Measurements from ENCODE around the gene CASP10. TPM values are rescaled to one million over a fixed set of nuclear protein-coding genes. Genes with fewer than 3 reads are reported as not detected.
"Not testable (repeated sequence)": the region's sequence is repeated elsewhere in the genome, so short reads cannot be mapped to it uniquely, and the experiment has no call there.

Gene CASP10
- polyA plus RNA-seq, 10 donors = 3.7 to 10.5 (median 5.8) TPM

DNA sequence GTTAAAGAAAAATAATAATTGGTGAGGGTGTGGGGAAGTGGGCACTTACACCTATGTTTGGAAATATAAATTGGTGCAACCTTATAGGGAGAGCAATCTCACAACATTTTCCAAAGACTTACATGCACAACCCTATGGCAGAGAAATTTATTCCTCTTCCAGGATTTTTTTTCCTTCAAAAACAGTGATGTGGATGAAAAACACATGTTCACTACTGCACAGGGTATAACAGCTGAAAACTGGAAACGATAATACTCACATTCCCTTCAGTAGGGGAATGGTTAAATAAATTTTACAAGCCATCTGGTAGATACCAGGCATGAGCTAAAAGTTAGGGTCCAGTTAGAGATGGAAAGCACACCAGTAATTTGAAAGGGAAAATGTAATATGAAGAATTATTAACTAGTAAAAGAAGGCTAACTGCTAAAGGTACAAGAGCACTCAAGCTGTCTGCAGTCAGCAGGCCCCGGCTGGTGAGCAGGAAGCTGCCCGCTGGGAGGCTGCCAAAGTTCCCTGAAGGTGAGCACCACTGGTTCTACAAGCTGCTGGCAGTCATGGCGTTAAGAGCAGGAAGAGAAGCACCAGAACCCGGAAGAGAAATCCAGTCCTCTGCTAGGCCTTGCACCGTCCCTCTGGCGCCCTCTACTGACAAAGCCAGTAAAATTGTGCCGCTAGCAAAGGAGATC, 49.0 kb downstream of the CASP10 start:
- DNase-seq = peak; percentile 85 to 88 (median 86)

DNA sequence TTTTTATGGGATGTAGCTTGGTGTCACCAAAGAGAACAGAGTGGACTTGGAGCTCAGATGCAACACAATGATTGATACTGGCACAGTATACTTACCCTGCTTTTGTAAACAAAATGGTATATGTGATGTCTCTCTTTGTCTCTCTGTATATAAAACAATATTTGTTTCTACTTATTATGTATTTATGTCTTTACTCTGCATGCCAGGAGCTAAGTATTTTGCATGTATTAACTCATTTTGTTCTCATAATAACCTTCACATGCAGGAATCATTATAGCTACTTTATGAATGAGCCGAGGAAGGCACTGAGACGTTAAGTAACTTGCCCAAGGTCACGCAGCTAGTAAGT, 49.5 kb downstream of the CASP10 start:
- no peak for DNase-seq

GRCh38 chr2:201233192-201233811, 50.4 kb downstream of the CASP10 start:
- DNase-seq = no peak

DNA sequence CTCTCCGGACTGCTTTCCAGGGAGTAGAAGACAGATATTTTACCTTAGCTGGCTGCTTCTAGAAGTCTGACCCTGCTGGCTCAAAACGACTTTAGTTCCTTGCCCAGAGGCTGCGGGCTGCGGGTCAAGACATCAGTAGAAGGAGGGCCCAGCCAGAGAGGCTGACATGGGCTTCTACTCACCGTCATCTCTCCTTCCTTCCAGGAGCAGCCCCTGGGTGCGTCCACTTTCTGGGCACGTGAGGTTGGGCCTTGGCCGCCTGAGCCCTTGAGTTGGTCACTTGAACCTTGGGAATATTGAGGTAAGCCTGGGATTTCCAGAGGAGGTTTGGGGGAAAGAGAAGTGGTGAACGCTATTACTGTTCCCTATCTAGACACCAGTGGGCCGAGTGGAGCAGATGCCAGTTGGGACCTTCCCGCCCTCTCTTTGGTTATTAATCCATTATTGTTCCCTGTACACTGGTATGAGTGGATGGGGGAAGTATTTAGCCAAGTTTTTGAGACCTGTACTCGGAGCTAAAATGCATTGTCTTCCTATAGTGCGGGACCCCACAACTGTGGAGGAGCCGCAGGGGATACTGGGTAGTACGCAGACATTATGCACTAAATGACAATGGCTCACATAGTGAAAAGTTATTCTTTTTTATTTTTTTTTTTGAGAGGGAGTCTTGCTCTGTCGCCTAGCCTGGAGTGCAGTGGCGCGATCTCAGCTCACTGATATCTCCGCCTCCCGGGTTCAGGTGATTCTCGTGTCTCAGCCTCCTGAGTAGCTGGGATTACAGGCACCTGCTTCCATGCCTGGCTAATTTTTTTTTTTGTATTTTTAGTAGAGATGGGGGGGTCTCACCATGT, 51.1 kb downstream of the CASP10 start:
- no peak for DNase-seq

DNA sequence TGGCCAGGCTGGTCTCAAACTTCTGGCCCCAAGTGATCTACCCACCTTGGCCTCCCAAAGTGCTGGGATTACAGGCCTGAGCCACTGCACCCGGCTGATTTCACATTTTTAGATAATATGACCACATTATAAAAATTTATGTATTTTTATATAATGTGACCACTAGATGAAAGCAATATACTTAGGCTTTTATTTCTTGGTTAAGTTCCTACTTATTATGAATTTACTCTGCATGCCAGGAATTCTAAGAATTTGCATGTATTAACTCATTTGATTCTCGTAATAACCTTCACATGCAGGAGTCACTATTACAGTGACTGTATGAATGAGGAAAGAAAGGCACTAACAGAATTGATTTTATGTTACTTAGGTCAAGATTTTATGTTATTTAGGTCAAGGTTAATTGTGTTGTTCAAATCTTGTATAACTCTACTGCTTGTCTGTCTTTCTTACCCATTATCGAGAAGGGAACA, 51.8 kb downstream of the CASP10 start:
- no peak for DNase-seq

DNA sequence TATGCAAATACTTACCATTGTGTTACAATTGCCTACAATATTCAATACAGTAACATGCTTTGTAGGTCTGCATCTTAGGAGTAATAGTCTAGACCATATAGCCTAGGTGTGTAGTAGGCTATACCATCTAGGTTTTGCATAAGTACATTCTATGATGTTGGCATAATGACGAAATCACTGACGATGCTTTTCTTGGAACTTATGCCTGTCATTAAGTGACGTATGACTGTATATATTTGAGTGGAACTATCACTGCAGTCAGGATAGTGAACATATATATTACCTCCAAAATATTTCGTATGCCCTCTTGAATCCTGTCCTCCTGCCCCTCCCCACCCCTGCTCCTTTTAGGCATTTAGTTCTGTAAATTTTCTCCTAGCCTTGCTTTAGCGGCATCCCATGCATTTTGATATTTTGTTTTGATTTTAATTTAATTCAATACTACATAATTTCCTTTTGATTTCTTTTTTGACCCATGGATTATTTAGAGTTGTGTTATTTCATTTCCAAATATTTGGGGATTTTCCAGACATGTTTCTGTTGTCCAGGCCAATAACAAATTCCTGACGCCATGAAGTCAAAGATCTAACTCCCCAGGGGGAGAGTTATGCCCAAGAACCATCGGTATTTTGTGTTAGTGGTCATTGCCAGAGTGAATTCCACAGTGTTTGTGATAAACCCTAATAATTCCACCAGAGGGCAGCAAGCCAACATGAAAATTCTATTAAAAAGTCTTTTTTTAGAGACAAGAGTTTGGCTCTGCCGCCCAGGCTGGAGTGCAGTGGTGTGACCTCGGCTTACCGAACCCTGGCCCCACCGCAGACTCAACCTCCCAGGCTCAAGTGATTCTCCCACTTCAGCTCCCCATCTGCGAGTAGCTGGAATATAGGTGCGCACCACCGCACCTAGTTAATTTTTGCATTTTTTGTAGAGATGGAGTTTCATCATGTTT, 53.2 kb downstream of the CASP10 start:
- DNase-seq = peak; percentile 68 to 86 (median 81)

GRCh38 chr2:201237486-201238123, 54.7 kb downstream of the CASP10 start:
- no peak for DNase-seq

- DNase-seq = not testable (repeated sequence)
These were observed 56.4 kb downstream of the CASP10 start for GRCh38 chr2:201239167-201239935.

DNA sequence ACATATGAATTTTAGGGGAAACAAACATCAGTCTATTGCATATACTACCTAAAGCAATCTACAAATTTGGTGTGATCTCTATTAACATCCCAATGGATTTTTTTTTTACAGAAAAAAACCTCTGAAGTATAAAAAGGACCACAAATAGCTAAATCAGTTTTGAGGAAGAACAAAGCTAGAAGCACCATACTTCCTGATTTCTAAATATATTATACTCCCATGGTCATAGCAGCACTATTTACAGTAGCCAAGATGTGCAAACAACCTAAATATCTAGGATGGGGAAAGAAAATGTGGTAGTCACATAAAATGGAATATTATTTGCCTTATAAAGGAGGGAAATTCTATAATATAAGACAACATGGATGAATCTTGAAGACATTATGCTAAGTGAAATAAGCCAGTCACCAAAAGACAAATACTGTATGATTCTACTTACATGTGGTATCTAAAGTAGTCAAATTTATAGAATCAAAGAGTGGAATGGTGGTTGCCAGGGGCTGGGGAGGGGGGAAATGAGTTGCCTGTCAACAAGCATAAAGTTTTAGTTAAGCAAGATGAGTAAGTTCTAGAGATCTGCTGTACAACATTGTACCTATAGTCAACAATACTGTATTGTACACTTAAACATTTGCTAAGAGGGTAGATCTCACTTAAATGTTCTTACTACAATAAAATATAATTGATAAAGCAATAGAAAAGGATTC, 59.8 kb downstream of the CASP10 start:
- DNase-seq = no peak

- no peak for DNase-seq
These were observed 61.9 kb downstream of the CASP10 start for GRCh38 chr2:201244829-201245228.

DNA sequence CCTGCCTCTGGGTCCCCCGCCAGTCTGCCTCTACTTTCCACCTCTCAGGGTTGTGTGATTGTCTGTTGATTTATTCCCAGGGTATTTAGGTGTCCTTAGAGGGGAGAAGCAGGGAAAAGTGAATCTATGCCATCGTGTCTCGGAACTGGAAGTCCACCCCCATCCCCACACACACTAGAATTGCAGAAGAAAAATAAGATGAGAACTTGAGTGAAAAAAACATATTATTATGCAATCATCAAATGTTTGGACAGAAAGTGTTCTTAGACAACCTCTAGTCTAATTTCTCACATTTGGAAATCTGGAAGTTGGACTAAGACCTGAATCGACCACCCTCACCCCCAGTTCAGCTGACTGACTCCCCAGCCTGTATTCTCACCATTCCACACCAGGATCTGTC, 63.3 kb downstream of the CASP10 start:
- DNase-seq = no peak

DNA sequence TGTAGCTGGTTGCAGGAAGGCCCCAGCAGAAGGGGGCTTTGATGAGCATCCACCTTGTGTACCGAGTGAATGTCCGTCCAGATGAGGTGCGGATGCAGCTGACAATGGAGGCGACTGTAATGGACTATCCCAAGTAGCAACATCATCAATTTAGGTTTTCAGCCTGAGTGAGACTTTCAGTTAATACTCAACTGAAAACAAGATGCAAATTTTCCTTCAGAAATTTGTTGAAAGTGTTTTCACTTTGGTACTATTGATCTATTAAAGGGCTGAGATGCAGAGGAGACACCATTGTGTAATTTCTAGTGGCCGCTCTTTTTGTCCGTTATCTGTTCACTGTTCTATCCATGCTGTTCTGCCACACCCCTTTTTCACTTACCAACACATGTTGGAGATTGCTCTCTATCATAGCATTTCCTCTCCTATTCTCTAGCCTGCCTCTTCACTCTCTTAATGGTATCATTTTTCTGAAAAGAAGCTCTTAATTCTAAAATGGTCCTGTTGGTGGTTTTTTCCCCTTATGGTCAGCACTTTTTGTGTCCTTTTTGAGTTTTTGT, 65.4 kb downstream of the CASP10 start:
- DNase-seq = no peak

DNA sequence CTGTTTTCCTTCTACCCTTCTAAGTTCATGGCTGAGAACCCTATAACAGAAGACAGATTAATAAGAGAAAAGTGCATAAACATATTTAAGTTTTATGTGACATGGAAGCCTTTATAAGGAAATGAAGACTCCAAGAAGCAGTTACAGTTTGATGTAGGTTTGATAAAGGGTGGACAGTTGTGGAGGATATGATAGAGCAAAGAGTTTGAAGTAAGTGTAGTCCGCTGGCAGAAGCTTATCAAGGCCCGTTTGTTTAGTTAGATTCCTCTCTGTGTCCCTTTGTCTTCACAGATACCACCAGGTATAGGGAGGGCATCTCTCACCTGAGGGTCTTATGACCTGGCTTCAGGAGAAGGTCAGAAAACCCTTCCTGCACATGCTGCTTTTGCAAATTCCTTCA, 66.9 kb downstream of the CASP10 start:
- no peak for DNase-seq

DNA sequence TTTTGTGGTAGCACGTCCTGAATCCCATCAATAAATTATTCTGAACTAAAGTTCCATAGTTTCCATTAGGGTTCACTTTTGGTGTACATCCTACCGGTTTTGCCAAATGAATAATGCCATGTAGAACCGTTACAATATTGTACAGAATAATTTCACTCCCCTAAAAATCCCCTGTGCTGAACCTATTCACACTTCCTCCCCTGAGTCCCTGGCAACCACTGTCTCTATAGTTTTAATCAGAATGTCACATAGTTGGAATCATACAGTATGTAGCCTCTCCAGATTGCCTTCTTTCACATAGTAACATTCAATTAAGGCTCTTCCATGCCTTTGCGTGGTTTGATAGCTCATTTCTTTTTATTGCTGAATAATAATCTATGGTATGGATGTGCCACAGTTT, 67.8 kb downstream of the CASP10 start:
- no peak for DNase-seq

GRCh38 chr2:201254081-201254730, 71.3 kb downstream of the CASP10 start:
- no peak for DNase-seq

- no peak for DNase-seq
These were observed 72.6 kb downstream of the CASP10 start for GRCh38 chr2:201255408-201256033.

GRCh38 chr2:201256082-201256481, 73.1 kb downstream of the CASP10 start:
- no peak for DNase-seq

- peak in 1 of 3 donors; percentile 12 for DNase-seq
These were observed 74.5 kb downstream of the CASP10 start for GRCh38 chr2:201257381-201257955.
